Mesothelial cell of epicardium (in vitro differentiated cells): Measurements from ENCODE around the gene SPTBN5. TPM values are rescaled to one million over a fixed set of nuclear protein-coding genes. Genes with fewer than 3 reads are reported as not detected.

Experiments
- DNase-seq, 2 experiments: peaks; one replicate each; pipeline ENCODE4 v3.0.0; 2021; ENCODE audit warnings: low spot score in 2 of 2; ENCODE audit not compliant: unreplicated experiment in 2 of 2
- H3K27ac Mint-ChIP-seq: 2 replicates; pipeline ENCODE4 v1.8.0; 2021; ENCODE audit warnings: mixed read lengths
- H3K27me3 Mint-ChIP-seq: 2 replicates; pipeline ENCODE4 v1.8.0; 2021; ENCODE audit warnings: low read depth, mixed read lengths
- H3K36me3 Mint-ChIP-seq: 2 replicates; pipeline ENCODE4 v1.8.0; 2021; ENCODE audit warnings: mixed read lengths
- H3K4me1 Mint-ChIP-seq: 2 replicates; pipeline ENCODE4 v1.8.0; 2021; ENCODE audit warnings: mixed read lengths
- H3K4me3 Mint-ChIP-seq: 2 replicates; pipeline ENCODE4 v1.8.0; 2021; ENCODE audit warnings: mild to moderate bottlenecking, moderate library complexity, mixed read lengths
- H3K9me3 Mint-ChIP-seq: 2 replicates; pipeline ENCODE4 v1.8.0; 2021; ENCODE audit warnings: mixed read lengths
- total RNA-seq: library from RNA; stranded (reverse); gene quantifications from 3 replicates; pipeline ENCODE4 v1.2.1, GENCODE V29; 2021
- TF ChIP-seq, protein P1 (sequence below): fragments of 200-600 bp; sonication (generic); IDR thresholded peaks from one replicate; pipeline ENCODE4 v1.5.0; 2021; ENCODE audit warnings: antibody characterized with exemption; ENCODE audit not compliant: unreplicated experiment

SPTBN5 gene
- total RNA-seq, 1 donor from 2014 or later: 2.7 TPM

DNA sequence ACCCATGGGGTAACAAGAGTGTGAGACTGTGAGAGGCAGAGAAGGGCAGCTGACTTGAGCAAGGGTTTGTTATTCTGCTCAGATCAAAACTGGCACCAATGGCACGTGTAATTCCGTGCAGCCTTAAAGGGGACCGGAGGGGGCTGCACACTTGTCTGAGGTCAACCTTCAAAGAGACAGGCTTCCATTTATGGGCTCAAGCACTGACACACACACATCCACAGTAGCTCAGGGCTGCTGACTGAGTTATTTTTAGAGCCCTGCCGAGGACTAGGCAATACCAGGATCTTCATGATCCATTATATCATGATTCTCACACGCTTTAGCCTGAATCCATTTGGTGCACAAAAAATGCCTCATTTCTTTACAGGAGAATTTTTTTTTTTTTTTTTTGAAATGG is 20.6 kb upstream of the SPTBN5 start:
- no peak overlapping the region for H3K27ac Mint-ChIP-seq
- no peak overlapping the region for H3K4me3 Mint-ChIP-seq
- H3K36me3 Mint-ChIP-seq: peaks cover 5% of the 10 kb centered on the region
- TF ChIP-seq, protein P1, sequence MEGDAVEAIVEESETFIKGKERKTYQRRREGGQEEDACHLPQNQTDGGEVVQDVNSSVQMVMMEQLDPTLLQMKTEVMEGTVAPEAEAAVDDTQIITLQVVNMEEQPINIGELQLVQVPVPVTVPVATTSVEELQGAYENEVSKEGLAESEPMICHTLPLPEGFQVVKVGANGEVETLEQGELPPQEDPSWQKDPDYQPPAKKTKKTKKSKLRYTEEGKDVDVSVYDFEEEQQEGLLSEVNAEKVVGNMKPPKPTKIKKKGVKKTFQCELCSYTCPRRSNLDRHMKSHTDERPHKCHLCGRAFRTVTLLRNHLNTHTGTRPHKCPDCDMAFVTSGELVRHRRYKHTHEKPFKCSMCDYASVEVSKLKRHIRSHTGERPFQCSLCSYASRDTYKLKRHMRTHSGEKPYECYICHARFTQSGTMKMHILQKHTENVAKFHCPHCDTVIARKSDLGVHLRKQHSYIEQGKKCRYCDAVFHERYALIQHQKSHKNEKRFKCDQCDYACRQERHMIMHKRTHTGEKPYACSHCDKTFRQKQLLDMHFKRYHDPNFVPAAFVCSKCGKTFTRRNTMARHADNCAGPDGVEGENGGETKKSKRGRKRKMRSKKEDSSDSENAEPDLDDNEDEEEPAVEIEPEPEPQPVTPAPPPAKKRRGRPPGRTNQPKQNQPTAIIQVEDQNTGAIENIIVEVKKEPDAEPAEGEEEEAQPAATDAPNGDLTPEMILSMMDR: no peak
- no peak for DNase-seq
- H3K9me3 Mint-ChIP-seq: no peaks in the 10 kb centered on the region
- H3K27me3 Mint-ChIP-seq: no peaks in the 10 kb centered on the region
- no peaks in the 10 kb centered on the region for H3K4me1 Mint-ChIP-seq

DNA sequence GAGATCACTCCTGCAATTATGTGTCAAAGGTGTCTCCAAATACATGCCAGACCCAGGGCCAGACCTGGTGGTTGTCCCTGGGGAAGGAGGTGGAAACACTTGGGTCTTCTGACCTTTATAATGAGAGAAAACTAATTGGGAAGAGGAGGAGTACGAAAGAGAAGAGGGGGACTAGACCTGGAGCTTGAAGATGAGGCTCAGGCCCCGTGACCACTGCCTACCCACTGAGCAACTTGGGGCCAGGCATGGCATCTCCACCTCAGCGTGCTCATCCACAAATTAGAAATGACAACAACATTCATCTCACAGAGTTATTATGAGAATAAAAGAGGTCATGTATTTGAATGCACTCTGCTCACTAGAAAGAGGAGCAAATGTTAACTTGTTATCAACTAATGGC is 19.4 kb upstream of the SPTBN5 start:
- H3K4me3 Mint-ChIP-seq: no peak overlapping the region
- H3K27ac Mint-ChIP-seq: no peak overlapping the region
- no peaks in the 10 kb centered on the region for H3K27me3 Mint-ChIP-seq
- TF ChIP-seq, protein P1: no peak
- no peaks in the 10 kb centered on the region for H3K4me1 Mint-ChIP-seq
- H3K9me3 Mint-ChIP-seq: no peaks in the 10 kb centered on the region
- H3K36me3 Mint-ChIP-seq: peaks cover 7% of the 10 kb centered on the region
- no peak for DNase-seq

GRCh38 chr15:41911691-41912345 is 18.0 kb upstream of the SPTBN5 start:
- no peak overlapping the region for H3K27ac Mint-ChIP-seq
- H3K9me3 Mint-ChIP-seq: no peaks in the 10 kb centered on the region
- no peaks in the 10 kb centered on the region for H3K27me3 Mint-ChIP-seq
- no peak overlapping the region for H3K4me3 Mint-ChIP-seq
- DNase-seq: no peak
- TF ChIP-seq, protein P1: no peak
- H3K4me1 Mint-ChIP-seq: no peaks in the 10 kb centered on the region
- peaks cover 14% of the 10 kb centered on the region for H3K36me3 Mint-ChIP-seq

DNA sequence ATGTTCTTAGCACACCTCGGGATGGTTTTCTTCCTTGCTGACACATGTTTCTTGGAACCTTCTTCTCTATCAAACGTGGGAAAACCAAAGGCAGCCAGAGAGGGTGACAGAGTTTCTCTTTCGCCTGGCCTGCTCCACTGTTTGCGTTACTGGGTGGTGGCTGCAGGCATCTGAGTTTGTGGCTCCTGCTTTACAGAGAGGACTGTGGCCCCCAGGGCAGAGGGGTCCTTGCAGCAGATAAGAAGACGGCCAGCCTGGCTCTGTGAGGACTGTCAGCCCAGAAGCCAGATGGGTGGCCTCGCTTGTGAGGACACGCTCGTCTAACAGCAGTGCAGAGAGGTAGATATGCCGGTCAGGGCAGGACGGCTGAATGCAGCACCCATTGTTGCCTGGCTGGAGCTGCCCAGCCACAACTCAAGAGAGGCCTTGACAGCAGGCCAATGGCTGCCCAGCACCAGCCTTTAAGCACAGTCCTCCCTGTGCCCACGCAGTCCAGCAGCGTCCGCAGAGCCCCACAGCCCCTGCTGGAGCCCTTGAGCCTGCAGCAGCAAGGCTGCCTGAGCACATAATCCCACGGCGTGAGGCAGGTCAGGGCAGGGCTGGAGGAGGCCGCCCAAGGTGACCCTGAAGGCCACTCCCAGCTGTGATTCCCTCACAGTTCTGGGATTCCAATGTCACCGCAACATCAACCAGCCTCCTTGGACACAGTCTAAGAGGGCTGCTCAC is 15.0 kb upstream of the SPTBN5 start:
- TF ChIP-seq, protein P1: no peak
- Mint-ChIP-seq H3K27me3 (no peaks in the 10 kb centered on the region), H3K36me3 (peaks cover 9% of the 10 kb centered on the region), H3K4me3 (no peak overlapping the region), H3K9me3 (no peaks in the 10 kb centered on the region), H3K27ac (no peak overlapping the region), H3K4me1 (peaks cover 4% of the 10 kb centered on the region)
- no peak for DNase-seq

DNA sequence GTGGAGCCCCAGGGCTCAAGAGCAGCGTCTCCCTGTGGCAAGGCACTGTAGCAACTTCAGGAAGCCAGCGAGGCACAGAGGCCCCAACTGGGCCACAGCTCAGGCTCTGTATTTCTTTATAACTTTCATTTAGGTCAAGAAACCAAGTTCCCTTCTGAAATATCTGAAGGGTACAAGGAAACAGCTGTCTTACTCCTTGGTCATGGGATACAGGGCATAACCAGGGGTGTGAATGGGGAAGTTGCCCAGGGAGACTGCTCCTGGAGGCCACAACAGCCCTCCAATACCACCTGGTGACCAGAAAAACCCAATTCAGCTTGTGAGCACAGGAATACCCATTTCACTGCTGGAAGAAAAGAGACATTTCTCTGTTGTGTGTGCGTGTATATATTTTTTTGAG is 13.3 kb upstream of the SPTBN5 start:
- Mint-ChIP-seq H3K4me1 (peaks cover 4% of the 10 kb centered on the region), H3K27me3 (no peaks in the 10 kb centered on the region), H3K27ac (no peak overlapping the region), H3K4me3 (no peak overlapping the region), H3K36me3 (peaks cover 9% of the 10 kb centered on the region), H3K9me3 (no peaks in the 10 kb centered on the region)
- TF ChIP-seq, protein P1: no peak
- DNase-seq: no peak
